Left renal cortex interstitium (tissue), 4 donors: ENCODE measurements around the gene DNAH9. TPM values are rescaled to one million over a fixed set of nuclear protein-coding genes. Genes with fewer than 3 reads are reported as not detected.

ENCODE experiments used
- DNase-seq, 4 donors: peaks; one replicate each; pipeline ENCODE4 v3.0.0-alpha.2; 2013; ENCODE audit warnings: low read depth in 4 of 4, low spot score in 2 of 4, missing footprints in 1 of 4
- polyA plus RNA-seq, 4 donors: library from polyadenylated mRNA; unstranded; fragments of 120-200 nt; gene quantifications; one replicate each; pipeline ENCODE4 v1.2.1, GENCODE V29; 2013; ENCODE audit not compliant: insufficient read length in 4 of 4

The DNAH9 gene
- polyA plus RNA-seq, 4 donors: 4.3 to 10.4 (median 5.5) TPM

GRCh38 chr17:11744696-11745095 is 146.4 kb downstream of the DNAH9 start:
- DNase-seq: no peak

GRCh38 chr17:11747441-11747840 is 149.2 kb downstream of the DNAH9 start:
- DNase-seq: no peak

GRCh38 chr17:11757815-11758214 is 159.5 kb downstream of the DNAH9 start:
- no peak for DNase-seq

- no peak for DNase-seq
These were observed 169.8 kb downstream of the DNAH9 start for GRCh38 chr17:11768106-11768505.

DNA sequence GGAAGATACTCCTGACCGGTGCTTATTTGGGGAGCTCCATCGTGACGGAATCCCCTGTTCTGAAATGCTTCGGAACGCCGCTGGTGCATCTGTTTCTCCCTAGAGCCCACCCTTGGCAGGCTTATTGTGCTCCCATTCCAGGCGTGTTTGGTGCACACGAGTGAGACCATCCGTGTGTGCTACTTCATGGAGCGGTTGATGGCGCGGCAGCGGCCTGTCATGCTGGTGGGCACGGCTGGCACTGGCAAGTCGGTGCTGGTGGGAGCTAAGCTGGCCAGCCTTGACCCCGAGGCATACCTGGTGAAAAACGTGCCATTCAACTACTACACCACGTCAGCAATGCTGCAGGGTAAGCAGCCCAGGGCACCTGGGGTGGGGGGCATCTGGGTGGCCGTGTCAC is 170.7 kb downstream of the DNAH9 start:
- DNase-seq: no peak

DNA sequence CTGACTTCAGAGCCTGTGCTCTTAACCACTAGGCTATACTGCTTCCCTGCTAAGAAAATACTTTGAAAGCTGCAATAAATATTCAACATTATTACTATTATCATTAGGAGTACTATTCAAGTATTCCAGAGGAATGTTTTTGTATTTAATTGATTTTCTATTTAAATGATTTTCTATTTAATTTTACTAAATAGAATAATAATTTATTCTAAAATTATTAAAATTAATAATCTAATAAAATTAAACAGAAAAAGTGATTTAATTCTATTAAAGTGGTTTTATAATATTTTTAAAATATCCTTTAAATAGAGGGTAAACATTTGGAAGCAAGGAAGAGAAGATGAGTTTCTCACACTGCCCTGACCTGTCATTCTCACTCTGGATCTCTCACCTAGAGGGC is 173.8 kb downstream of the DNAH9 start:
- DNase-seq: no peak

- no peak for DNase-seq
These were observed 181.6 kb downstream of the DNAH9 start for GRCh38 chr17:11779892-11780291.

DNA sequence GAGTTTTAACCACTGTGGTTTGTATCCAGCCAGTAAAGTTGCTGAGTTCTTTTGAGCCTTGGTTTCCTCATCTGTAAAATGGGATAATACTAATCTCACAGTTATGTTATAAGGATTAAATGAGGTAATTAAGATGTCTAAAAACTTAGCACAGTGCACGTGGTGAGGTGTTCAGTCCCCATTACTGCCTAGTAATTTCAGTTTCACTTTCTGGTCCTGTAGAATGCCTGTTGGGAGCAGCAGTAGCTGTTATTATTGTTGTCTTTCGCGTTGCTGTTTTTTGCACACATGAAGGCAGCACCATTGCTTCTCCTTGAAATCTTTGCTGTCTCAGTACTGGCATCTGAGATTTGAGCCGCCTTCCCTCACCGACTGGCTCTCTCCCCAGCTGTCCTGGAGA is 182.4 kb downstream of the DNAH9 start:
- no peak for DNase-seq

- no peak for DNase-seq
These were observed 188.6 kb downstream of the DNAH9 start for GRCh38 chr17:11786711-11787438.

DNA sequence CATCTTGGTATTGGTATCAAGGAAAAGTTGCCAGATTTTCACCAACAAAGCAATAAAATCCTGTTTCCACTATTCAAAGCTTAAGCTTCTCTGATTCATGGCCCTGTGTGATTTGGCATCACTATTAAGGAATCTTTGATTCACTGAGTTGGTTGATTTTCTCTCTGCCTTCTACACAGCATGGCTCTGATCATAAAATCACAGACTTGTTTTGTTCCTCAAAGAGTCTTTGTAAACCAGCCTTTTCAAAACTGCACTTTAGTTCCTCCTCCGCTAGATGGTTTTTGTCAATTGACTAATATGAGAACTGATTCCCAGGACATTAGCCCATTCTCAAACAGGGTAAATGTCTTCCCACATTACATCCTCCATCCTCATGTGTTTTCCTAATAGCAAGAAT is 197.6 kb downstream of the DNAH9 start:
- no peak for DNase-seq

GRCh38 chr17:11797803-11798202 is 199.5 kb downstream of the DNAH9 start:
- DNase-seq: no peak

DNA sequence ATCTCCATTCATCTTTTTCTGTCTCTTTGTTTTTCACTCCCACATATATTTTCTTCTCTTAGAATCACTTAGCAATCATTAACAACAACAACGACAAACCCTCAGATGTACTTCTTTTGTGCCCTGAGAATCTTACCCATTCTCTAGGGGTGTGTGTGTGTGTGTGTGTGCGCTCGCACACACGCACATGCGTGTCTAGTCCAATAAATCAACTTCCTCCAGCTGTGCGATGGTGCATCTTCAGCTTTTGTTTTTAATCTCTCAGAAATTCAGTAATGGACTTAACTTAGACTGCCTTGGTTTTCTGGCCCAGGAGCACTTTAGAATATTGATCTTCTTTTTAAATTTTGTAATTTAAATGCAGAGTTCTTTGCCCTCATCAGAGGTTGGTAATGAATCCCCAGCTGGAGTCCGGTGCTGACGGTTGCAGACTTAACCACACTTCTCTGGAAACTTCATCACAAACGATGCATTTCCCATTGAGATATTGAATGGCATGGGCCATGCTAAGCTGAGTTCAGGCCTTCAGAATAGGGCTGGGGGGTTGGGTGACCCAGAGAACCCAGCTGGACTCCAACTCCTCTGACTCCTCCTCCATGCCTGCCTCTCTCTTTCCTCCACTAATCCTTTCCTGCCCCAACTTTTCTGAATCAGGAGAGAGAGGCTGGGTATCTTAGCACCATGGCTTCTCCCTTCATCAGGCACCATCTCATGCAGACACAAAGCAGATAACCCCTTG is 205.1 kb downstream of the DNAH9 start:
- no peak for DNase-seq

GRCh38 chr17:11805138-11805537 is 206.9 kb downstream of the DNAH9 start:
- no peak for DNase-seq

DNA sequence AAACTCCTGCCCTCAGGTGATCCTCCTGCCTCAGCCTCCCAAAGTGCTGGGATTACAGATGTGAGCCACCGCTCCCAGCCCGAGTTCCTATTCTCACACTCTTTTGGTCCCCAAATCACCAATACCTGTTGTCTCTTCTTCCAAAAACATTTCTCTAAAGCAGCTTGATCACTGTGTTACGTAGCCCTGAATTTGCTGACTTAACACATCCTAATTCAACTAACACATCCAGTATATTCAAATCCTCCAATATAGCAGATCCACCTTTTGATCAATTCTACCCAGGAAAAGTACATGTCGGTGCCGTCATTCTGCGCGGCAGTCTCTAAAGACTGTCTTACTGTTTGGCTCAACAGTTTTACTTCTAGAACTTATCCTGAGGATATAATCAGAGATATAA is 207.7 kb downstream of the DNAH9 start:
- no peak for DNase-seq

- no peak for DNase-seq
These were observed 209.3 kb downstream of the DNAH9 start for GRCh38 chr17:11807606-11808005.

DNA sequence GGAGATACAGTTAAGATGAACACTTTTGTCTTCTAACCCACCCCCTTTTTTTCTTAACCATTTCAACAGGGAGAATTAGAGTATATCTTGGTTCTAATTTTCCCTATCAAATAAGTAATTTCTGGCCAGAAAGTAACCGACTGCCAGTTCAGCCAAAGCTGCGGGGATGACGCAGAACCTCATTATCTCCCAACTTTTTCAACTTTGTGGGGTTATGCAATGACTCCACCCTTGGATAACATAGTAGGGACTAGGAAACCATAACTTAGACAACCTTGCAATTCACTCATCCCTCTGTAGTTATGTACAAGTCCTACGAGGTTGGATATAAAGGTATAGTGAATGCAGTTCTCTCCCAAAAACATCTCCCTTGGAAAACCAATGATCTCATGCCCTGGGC is 215.0 kb downstream of the DNAH9 start:
- no peak for DNase-seq

- no peak for DNase-seq
These were observed 215.6 kb downstream of the DNAH9 start for GRCh38 chr17:11813871-11814270.

GRCh38 chr17:11814655-11815262 is 216.5 kb downstream of the DNAH9 start:
- DNase-seq: no peak

DNA sequence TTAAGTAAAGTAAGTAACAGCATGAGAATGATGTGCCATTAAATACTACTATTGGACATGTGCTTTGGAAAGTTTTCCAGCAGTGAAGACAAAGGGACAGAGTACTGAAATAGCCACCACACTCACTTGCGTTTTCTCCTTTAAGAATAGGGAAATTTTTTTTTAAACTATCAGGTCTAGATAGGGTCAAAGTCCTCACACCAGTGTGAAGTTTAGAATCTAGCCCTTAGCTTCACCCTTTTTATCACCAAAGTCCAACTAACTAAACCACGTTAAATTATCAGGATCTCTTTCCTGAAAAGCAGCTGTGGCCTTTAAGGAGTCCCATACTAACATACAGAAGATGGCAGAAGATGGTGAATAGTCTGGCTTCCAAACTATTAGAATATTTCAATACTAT is 218.1 kb downstream of the DNAH9 start:
- DNase-seq: no peak

DNA sequence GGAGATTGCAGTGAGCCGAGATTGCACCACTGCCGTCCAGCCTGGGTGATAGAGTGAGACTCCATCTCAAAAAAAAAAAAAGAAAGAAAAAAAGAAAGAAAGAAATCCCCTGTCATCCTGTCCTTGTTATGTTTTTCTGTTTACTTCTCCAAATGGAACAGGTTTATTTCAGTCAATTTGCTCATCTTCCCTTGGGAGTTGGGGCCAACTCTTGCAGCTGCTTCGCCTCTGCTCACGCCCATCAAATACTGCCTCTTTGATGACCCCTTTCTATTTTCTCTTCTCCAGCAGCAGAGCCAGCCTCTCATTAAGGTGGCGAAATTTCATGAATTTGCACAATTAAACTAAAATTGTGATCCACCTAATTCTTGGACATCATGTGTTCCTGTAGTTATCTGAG is 225.6 kb downstream of the DNAH9 start:
- DNase-seq: no peak

GRCh38 chr17:11825572-11826209 is 227.4 kb downstream of the DNAH9 start:
- DNase-seq: no peak
